Activated naive CD4-positive, alpha-beta T cell (primary cell): Measurements from ENCODE around the gene SLC27A2.
"Not testable (repeated sequence)": the region's sequence is repeated elsewhere in the genome, so short reads cannot be mapped to it uniquely, and the experiment has no call there.

Source experiments
- DNase-seq, 4 experiments: peaks; one replicate each; lab custom pipeline; 2025; lab: John Stamatoyannopoulos, UW

SLC27A2 gene

DNA sequence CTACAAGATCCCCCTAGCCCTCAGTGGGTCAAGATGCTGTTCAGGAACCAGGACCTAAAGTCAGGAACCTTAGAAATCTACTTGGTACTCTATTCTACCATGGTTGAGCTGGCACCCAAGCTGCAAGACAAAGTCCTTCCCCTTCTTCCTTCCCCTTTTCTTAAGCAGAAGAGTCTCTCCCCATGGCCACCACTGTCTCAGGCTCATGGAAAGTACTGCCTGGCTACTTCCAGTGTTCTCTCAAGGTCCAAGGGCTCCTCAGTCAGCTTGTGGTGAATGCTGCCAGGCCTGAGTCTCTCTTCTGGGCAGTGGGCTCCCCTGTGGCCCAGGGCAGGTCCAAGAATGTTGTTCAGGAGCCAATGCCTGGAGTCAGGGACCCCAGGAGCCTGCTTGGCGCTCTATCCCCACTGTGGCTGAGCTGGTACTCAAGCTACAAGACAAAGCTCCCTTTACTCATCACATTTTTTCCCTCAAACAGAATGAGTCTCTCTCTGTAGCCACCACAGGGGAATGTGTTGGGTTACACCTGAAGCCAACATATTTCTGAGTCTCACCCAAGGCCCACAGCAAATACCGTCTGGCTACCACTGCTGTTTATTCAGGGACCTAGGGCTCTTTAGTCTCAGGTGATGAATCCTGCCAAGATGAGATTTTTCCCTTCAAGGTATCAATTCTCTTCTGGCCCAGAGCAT, 18.1 kb upstream of the SLC27A2 start:
- DNase-seq = no peak

DNA sequence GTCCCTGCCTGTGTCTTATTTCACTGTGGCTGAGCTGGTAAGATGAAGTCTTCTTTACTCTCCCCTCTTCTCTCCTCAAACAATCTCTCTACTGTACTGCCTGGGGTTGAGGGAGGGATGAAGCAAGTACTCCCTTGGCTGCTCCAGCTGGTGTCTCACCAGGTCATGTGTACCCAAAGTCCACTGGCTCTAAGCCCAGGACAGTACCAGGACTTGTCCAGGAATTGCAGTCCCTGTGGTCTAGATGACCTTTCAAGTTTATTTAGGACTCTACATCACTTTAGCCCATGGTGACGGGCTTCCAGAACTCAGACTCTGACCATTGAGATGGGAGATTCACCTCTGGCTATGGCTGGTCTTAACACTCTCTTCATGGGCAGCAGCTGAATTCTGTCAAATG, 17.5 kb upstream of the SLC27A2 start:
- no peak for DNase-seq

DNA sequence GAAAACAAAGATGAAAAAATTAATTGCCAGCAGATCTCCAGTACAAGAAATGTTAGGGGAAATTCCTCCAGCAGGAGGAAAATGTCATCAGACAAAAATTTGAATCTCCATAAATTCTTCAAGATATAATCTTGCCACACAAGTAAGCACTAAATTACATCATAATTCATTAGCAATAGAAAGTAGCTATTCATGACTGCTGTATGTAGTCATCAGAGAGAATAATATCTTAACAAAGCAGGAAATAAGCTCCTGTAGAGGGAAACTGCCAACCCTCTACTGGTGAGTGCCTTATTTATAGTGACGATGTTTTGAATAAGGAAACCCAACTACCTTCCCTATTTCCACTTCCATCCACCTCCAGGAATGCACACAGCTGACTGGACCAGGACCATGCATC, 15.8 kb upstream of the SLC27A2 start:
- no peak for DNase-seq

DNA sequence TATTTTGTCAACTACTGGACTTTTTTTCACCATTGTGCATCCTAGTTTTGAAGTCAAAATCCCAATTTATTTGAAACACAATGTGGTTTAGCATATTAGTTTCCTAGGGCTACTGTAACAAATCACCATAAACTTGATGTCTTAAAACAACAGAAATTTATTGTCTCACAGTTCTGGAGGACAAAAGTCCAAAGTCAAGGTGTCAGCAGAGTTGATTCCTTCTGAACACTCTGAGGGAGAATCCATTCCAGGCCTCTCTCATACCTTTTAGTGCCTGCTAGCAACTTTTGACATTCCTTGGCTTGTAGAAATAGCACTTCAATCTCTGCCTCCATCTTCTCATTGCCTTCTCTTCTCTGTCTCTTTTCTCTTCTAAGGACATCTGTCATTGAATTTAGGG, 14.9 kb upstream of the SLC27A2 start:
- no peak for DNase-seq

DNA sequence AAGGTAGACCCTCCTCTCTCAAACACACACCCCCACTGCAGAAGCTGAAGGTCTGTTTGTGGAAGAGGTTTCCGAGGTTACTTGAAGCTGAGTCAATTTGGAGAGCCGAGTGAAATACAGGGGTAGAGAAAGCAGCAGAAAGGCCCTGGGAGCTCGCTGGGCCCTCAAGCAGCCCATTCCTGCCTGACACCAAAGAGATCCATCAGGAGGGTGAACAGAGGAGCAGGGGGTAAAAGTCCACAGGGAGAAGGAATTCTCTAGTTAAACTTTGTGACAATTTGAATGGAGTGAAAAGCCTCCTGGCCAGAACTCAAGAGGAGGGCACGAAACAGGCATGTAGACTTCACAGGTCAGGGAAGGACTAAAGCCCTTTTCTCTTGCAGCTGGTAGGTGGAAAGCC, 13.6 kb upstream of the SLC27A2 start:
- no peak for DNase-seq

DNA sequence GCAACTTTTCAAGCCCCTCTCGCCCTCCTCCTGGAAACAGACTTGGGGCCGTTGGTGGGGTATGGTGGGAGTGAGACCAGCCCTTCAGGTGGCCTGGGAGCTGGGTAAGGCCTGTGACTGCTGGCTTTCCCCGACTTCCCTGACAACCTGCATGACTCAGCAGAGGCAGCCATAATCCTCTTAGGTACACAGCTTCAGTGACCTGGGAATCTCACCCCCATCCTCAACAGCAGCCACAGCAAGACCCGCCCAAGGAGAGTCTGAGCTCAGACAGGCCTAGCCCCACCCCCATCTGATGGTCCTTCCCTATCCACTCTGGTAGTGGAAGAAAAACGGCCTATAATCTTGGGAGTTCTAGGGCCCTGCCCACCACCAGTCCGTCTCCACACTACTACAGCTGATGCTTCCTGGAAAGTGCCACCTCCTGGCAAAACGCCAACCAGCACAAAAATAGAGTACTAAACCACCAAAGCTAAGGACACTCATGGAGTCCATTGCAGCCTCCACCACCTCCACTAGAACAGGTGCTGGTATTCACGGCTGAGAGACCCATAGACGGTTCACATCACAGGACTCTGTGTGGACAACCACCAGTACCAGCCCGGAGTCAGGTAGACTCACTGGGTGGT, 13.1 kb upstream of the SLC27A2 start:
- no peak for DNase-seq

DNA sequence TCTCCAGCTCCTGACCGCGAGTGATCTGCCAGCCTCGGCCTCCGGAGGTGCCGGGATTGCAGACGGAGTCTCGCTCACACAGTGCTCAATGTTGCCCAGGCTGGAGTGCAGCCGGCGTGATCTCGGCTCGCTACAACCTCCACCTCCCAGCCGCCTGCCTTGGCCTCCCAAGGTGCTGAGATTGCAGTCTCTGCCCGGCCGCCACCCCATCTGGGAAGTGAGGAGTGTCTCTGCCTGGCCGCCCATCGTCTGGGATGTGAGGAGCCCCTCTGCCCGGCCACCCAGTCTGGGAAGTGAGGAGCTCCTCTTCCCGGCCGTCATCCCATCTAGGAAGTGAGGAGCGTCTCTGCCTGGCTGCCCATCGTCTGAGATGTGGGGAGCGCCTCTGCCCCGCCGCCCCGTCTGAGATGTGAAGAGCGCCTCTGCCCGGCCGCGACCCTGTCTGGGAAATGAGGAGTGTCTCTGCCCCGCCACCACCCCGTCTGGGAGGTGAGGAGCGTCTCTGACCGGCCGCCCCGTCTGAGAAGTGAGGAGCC, 9.6 kb upstream of the SLC27A2 start:
- DNase-seq = not testable (repeated sequence)

DNA sequence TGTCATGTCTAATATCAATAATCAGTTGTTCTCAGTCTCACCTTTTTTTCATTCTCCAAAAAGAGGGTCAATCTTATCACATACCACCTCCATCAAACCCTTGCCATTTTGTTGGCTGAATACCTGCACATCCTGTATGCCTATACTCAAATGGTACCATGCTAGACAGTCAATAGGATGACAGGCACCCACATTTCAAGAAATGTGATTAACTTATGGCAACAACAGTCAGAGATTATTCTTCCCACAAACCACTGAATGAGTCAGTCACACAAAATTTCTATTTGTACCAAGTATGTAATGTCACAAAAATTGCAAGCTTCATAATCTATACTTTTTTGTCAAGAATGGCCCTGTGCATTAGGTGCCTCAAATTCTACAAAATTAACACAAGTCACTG, 5.1 kb upstream of the SLC27A2 start:
- no peak for DNase-seq

DNA sequence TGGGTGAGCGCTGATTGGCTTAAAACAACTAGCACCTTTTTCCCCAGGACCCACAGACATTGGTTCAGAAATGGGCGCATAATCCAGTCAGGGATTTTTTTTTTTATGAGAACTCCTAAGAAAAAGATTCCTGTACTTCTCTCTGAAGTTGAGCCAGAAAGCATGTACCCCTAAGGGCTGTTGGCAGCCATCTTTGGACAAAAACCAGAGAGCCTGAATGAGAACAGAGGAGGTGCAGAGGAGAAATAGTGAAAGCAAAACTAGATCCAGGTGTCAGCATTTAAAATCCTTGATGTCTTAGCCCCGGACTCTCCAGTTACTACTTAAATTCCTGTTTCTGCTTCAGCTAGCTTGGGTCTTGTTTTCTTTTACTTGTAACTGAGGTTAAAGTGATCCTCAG, 1.9 kb upstream of the SLC27A2 start:
- DNase-seq = no peak

DNA sequence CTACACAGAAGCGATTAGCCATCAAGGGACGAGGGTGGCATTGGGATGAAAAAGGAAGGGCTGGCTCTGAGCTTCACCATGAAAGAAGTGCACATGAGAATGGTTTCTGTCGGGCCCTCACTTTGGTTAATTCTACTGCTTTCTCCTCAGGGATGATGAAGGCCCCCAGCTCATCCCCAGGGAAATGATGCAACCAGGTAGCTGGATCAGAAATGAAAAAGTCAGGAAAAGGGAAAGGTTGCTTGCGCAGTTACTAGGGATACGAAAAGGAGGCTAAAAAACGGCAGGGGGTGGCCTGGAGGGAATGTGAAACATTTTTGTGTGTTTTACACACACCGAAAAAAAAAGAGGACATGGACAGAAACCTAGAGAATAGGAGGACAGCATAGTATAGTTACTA, 1.4 kb upstream of the SLC27A2 start:
- no peak for DNase-seq

DNA sequence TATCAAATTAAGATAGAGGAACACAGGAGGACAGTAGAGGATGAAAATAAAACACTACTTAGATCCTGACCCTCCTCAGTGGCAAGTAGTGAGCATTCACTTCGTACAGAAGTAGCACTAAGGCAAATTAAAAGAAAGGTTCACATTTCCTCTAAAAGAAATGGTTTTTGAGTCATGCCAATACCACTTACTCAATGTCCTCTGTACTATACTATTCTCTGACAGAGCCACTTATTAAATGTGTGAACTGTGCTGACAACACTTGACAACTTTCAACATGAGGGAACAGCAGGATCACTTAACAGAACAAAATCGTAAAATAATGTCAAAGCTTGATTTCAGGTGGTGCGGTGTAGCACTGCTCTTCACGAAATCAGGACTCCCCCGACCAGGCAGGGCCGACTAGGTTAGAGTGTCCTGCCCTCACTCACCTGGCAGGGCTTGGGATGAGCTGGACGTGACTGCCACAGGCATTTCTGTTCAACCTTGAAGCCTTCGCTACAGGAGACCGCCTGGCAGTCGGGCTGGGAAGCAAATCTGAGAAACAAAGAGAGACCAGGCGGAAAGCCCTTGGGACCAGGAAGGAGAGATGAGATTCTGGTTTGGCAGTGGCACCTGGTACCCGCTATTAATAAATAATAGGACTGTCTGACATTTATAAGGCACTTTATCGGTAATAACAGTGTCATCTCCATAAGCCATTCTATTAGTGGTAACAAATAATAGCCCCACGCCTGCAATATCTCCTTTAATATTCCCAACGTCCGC, 611 bp upstream of the SLC27A2 start:
- DNase-seq = no peak

DNA sequence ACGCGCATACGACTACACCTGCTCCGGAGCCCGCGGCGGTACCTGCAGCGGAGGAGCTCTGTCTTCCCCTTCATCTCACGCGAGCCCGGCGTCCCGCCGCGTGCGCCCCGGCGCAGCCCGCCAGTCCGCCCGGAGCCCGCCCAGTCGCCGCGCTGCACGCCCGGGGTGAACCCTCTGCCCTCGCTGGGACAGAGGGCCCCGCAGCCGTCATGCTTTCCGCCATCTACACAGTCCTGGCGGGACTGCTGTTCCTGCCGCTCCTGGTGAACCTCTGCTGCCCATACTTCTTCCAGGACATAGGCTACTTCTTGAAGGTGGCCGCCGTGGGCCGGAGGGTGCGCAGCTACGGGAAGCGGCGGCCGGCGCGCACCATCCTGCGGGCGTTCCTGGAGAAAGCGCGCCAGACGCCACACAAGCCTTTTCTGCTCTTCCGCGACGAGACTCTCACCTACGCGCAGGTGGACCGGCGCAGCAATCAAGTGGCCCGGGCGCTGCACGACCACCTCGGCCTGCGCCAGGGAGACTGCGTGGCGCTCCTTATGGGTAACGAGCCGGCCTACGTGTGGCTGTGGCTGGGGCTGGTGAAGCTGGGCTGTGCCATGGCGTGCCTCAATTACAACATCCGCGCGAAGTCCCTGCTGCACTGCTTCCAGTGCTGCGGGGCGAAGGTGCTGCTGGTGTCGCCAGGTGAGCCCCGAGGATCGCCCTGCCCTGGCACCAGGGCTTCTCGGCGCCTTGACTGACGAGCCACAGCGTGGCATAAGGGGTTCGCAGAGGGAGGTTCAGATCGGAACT, 420 bp downstream of the SLC27A2 start:
- DNase-seq = peak in 1 of 4 experiments; percentile 6

DNA sequence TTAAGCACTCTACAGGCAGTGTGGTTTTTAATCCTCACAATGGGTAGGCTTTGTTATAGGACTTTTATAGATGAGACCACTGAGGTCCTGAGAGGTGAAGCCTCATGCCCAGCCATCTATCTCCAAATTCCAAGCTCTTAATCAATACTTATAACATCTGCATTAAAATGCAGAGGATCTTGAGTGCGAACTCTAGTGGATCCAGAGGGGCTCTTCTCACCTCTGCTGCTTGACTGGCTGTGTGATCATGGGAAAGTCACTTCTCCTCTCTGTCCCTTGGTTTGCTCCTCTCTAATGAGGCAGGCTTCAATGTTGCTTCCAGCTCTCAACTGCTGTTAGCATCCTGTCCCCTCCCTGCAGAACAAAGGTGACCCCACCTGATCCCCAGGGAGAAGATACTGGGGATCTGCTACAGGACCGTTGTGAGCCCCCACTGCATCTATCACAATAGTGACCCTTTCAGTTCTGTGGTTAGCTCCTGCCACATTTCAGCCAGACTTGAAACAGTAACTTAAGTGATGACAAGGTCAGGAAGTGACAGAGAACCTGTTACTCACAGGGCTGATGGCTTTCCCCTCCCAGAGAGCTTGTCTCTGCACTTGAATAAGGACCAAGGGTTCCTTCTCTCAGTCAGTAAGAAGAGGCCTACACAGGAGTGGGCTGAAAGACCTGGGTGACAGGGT, 1.3 kb downstream of the SLC27A2 start:
- DNase-seq = no peak

DNA sequence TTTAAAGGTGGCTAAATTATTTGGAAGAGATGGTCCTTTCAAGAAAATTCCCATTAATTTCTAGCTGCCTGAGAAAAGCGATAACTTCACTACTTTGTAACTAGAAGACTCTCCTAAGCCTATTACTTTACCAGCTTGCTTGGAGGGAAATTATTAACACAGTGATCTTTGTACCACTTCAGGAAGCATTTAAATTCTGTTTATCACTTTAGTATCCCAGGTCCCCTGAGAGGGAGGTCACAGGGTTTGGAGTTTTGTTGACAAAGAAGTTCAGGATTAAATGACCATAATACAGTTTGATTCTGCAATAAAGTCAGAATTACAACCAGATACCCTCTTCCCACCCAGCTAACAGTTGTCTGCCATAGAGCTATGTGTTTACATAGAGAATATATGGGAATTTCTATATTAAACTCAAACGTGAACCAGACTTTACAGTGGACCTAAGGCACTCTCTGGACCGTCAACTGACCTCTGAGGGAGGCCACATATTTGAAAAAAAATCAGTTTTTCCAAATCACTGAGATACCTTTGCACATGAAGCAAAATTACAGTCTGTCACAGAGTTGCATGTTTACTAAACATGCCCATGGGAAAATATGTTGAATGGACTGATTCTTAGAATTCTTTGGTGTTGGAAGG, 3.0 kb downstream of the SLC27A2 start:
- no peak for DNase-seq

DNA sequence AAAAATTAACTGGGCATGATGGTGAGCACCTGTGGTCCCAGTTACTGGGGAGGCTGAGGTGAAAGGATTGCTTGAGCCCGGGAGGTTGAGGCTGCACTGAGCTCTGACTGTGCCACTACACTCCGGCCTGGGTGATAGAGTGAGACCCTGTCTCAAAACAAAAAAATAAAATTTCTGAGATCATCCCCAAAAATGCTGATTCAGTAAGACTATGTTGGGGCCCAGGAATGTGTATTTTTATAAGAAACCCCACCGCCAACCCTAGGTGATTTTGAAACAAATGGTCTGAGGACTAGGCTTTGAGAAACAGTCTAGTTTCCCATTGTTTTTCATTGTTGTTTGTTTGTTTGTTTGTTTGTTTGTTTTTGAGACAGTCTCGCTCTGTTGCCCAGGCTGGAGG, 4.1 kb downstream of the SLC27A2 start:
- DNase-seq = no peak

DNA sequence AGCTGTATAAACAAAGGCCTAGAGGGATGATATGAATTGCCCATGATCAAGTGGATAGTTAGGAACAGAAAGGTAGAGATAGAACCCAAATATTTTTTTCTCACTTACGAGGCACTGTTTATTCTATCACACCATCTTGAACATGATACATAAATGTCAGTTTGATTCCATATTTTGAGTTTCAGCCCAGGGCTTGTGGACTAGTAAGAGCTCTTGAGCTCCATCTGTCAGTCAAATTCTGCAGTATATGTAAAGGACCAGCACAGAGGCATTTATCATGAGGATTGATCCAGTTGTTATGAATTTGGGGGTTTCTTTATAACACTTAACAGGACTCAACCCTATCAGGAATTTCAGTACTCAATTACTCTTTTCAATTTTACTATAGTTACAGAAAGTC, 4.8 kb downstream of the SLC27A2 start:
- DNase-seq = no peak

DNA sequence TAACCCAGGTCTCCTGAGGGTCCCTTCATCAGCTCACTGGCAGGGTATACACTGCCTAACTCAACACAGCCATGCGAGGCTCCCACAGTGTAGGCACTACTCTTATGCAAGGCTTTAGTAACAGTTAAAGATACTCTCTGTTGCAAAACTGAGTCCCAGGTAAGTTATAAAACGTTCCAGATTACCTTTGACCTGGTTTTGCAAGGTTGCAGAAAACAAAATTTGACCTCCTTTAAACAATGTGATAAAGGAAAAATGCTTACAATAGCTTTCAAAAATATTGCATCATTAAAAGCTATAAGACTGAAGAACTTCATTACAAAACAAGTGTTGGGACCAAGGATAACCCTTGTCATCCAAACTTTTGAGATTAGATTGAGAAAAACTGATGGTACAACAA, 5.5 kb downstream of the SLC27A2 start:
- no peak for DNase-seq

DNA sequence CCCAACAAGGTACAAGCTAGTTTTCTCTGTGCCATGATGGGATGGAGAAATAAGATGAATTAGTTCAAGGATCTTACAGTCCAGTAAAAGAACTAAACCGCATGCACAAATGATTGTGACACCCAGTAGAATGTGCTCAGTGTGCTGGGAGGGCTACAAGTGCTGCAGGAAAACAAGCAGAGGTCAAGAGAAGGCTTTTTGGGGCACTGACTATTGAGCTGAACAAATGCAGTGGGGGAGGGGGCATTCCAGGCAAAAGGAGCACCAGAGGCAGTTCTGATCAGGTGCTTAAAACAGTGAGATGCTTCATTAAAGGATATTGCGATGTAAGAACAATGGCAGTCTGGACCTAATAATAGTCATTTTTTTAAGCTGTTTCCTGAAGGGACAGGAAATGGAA, 6.0 kb downstream of the SLC27A2 start:
- DNase-seq = no peak

DNA sequence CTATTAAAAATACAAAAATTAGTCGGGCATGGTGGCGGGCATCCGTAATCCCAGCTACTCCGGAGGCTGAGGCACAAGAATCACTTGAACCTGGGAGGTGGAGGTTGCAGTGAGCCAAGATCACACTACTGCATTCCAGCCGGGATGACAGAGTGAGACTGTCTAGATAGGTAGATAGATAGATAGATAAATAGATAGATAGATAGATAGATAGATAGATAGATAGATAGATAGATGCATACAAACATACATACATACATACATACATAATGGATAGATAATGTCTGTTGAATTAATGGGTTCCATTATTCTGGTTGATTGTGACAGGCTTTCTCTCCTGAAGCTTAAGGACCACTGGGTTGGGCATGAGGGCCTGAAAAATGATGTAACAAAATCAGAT, 6.8 kb downstream of the SLC27A2 start:
- not testable (repeated sequence) for DNase-seq

DNA sequence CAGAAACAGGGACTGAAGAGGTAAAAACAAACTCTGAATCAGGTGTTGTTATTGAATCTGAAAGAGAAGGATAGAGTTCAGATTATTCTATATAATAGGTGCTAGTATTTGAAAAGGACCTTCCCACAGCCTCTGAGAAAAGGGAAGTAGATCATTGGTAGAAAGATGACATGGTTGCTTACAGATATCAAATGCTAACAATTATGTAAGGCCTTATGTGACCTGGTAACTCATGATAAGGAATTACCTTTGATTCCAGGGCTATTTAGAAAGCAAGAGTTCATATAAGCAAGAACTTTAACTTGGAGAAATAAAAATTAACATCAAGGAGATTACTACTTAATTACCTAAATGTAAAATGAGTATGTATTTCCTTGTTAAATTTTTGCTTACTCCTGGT, 7.6 kb downstream of the SLC27A2 start:
- DNase-seq = no peak

DNA sequence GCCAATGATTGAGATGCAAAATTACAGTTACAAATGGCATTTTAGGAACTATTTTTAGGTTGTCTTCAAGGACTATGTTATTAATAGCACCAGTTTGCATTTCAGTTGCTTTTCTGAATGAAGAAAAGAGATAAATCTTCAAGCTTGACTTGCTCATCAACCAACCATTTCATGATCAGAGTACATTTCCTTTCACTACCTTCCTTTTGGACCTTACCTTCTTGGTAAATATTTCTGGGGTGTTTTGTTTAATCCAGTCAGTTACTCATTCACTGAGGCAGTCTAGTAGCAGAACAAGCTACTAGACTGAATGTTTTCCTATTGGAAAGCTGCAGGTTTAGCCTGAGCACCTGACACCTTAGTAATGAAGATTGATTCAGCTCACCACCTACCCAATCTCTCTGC, 8.2 kb downstream of the SLC27A2 start:
- no peak for DNase-seq
